RWPE2 (cell line): ENCODE measurements around the gene ETV3.

ENCODE experiments used
- ATAC-seq: fragments of 200-7000 bp; cut with Tn5 transposase; 3 replicates; pipeline ENCODE4 v1.9.1; 2021; ENCODE audit warnings: low read depth
- DNase-seq: peaks from one replicate; pipeline ENCODE4 v3.0.0-alpha.2; 2020; ENCODE audit warnings: low spot score
- H3K27ac ChIP-seq: fragments of 450-650 bp; 2 replicates; pipeline ENCODE4 v1.5.1; 2017; ENCODE audit warnings: mild to moderate bottlenecking; ENCODE audit not compliant: poor library complexity, severe bottlenecking
- H3K27me3 ChIP-seq: fragments of 250-450 bp; sonication (Bioruptor Pico); 2 replicates; pipeline ENCODE4 v1.5.1; 2021; ENCODE audit warnings: mild to moderate bottlenecking, moderate library complexity; ENCODE audit not compliant: insufficient read depth, poor library complexity, severe bottlenecking
- H3K36me3 ChIP-seq: fragments of 250-450 bp; sonication (Bioruptor Pico); 2 replicates; pipeline ENCODE4 v1.5.1; 2020; ENCODE audit warnings: low read depth, mild to moderate bottlenecking, moderate library complexity
- H3K4me1 ChIP-seq: fragments of 250-450 bp; sonication (Bioruptor Pico); 2 replicates; pipeline ENCODE4 v1.5.1; 2021; ENCODE audit warnings: mild to moderate bottlenecking, moderate library complexity; ENCODE audit not compliant: insufficient read depth, poor library complexity, severe bottlenecking
- H3K4me3 ChIP-seq: fragments of 250-450 bp; sonication (Bioruptor Pico); 2 replicates; pipeline ENCODE4 v1.5.1; 2021; ENCODE audit warnings: mild to moderate bottlenecking, moderate library complexity; ENCODE audit not compliant: severe bottlenecking
- H3K9me3 ChIP-seq: fragments of 250-450 bp; sonication (Bioruptor Pico); 2 replicates; pipeline ENCODE4 v1.5.1; 2021; ENCODE audit warnings: mild to moderate bottlenecking, moderate library complexity; ENCODE audit not compliant: severe bottlenecking
- CTCF ChIP-seq: fragments of 450-650 bp; IDR thresholded peaks from one replicate; pipeline ENCODE4 v1.5.1; 2017; ENCODE audit warnings: mild to moderate bottlenecking, moderate library complexity; ENCODE audit not compliant: poor library complexity, severe bottlenecking

The ETV3 gene

GRCh38 chr1:157146244-157146643, 8.0 kb upstream of the ETV3 start:
- H3K36me3 ChIP-seq: no peaks in the 10 kb centered on the region
- no peak; the same call in 2 of the 3 replicates for ATAC-seq
- no peak overlapping the region for H3K27ac ChIP-seq
- no peaks in the 10 kb centered on the region for H3K27me3 ChIP-seq
- H3K9me3 ChIP-seq: no peaks in the 10 kb centered on the region
- TF ChIP-seq CTCF: no peak
- H3K4me3 ChIP-seq: no peak overlapping the region
- DNase-seq: no peak
- no peaks in the 10 kb centered on the region for H3K4me1 ChIP-seq

GRCh38 chr1:157145076-157145475, 6.9 kb upstream of the ETV3 start:
- Histone ChIP-seq H3K27me3 (no peaks in the 10 kb centered on the region), H3K9me3 (no peaks in the 10 kb centered on the region), H3K4me1 (no peaks in the 10 kb centered on the region), H3K36me3 (no peaks in the 10 kb centered on the region), H3K4me3 (no peak overlapping the region), H3K27ac (no peak overlapping the region)
- DNase-seq: no peak
- no peak for TF ChIP-seq CTCF
- ATAC-seq: 0 out of 3 replicates have a peak, but pooled peaks have one; percentile 27

- no peaks in the 10 kb centered on the region for H3K4me1 ChIP-seq
- ATAC-seq: no peak
- DNase-seq: no peak
These were observed 6.3 kb upstream of the ETV3 start for GRCh38 chr1:157144509-157144908.

GRCh38 chr1:157142765-157143423, 4.7 kb upstream of the ETV3 start:
- Histone ChIP-seq H3K36me3 (no peaks in the 10 kb centered on the region), H3K9me3 (no peaks in the 10 kb centered on the region), H3K27ac (no peak overlapping the region), H3K27me3 (no peaks in the 10 kb centered on the region), H3K4me3 (no peak overlapping the region), H3K4me1 (no peaks in the 10 kb centered on the region)
- DNase-seq (no peak), ATAC-seq (no peak)
- no peak for TF ChIP-seq CTCF

More at GRCh38 chr1:157144509-157144908, 6.3 kb upstream of the ETV3 start:
- H3K27me3 ChIP-seq: no peaks in the 10 kb centered on the region
- no peaks in the 10 kb centered on the region for H3K36me3 ChIP-seq
- TF ChIP-seq CTCF: no peak
- H3K27ac ChIP-seq: no peak overlapping the region
- H3K9me3 ChIP-seq: no peaks in the 10 kb centered on the region
- no peak overlapping the region for H3K4me3 ChIP-seq

GRCh38 chr1:157142201-157142600, 4.0 kb upstream of the ETV3 start:
- Histone ChIP-seq H3K27ac (no peak overlapping the region), H3K4me1 (no peaks in the 10 kb centered on the region), H3K4me3 (no peak overlapping the region), H3K36me3 (no peaks in the 10 kb centered on the region), H3K9me3 (no peaks in the 10 kb centered on the region), H3K27me3 (no peaks in the 10 kb centered on the region)
- no peak for ATAC-seq
- no peak for TF ChIP-seq CTCF
- no peak for DNase-seq
